ENCODE data around the gene GKN1. TPM values are rescaled to one million over a fixed set of nuclear protein-coding genes. Genes with fewer than 3 reads are reported as not detected.
A peak's percentile ranks its signal among the peaks of the same experiment; 100 is the strongest.

GKN1 gene
- total RNA-seq, 4 donors from 2014 or later: not detected

DNA sequence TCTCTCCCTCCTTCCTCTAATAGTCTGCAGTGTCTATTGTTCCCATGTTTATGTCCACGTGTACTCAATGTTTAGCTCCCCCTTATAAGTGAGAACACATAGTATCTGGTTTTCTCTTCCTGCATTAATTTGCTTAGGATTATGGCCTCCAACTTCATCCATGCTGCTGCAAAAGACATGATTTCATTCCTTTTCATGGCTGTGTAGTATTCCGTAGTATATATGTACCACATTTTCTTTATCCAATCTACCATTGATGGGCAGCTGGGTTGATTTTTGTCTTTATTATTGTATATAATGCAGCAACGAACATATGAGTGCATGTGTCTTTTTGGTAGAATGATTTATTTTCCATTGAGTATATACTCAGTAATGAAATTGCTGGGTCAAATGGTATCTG is 35.5 kb upstream of the GKN1 start:
- Histone ChIP-seq H3K9me3 (no peaks in the 10 kb centered on the region), H3K36me3 (no peaks in the 10 kb centered on the region), H3K27ac (no peak overlapping the region), H3K27me3 (no peaks in the 10 kb centered on the region), H3K4me1 (peaks cover 23% of the 10 kb centered on the region), H3K4me3 (no peak overlapping the region)
- DNase-seq (ENCODE audit: low spot score in 2 of 2): no peak
- 92% methylated on average over 3 of the region's 3 CpGs for WGBS
- TF ChIP-seq EP300 (IDR thresholded peaks at IDR 0.05) (no peak), POLR2AphosphoS5 (IDR thresholded peaks at IDR 0.05) (no peak), POLR2A (IDR thresholded peaks at IDR 0.05) (no peak)
- TF ChIP-seq, protein P1, sequence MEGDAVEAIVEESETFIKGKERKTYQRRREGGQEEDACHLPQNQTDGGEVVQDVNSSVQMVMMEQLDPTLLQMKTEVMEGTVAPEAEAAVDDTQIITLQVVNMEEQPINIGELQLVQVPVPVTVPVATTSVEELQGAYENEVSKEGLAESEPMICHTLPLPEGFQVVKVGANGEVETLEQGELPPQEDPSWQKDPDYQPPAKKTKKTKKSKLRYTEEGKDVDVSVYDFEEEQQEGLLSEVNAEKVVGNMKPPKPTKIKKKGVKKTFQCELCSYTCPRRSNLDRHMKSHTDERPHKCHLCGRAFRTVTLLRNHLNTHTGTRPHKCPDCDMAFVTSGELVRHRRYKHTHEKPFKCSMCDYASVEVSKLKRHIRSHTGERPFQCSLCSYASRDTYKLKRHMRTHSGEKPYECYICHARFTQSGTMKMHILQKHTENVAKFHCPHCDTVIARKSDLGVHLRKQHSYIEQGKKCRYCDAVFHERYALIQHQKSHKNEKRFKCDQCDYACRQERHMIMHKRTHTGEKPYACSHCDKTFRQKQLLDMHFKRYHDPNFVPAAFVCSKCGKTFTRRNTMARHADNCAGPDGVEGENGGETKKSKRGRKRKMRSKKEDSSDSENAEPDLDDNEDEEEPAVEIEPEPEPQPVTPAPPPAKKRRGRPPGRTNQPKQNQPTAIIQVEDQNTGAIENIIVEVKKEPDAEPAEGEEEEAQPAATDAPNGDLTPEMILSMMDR (IDR thresholded peaks at IDR 0.05): no peak

DNA sequence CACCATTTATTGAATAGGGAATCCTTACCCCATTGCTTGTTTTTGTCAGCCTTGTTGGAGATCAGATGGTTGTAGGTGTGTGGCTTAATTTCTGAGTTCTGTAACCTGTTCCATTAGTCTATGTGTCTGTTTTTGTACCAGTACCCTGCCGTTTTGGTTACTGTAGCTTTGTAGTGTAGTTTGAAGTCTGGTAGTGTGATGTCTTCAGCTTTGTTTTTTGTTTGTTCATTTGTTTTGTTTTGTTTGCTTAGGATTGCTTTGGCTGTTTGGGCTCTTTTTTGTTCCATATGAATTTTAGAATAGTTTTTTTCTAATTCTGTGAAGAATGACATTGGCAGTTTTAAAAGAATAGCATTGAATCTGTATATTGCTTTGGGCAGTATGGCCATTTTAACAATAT is 34.5 kb upstream of the GKN1 start:
- 96% methylated on average over 1 of the region's 1 CpG for WGBS

DNA sequence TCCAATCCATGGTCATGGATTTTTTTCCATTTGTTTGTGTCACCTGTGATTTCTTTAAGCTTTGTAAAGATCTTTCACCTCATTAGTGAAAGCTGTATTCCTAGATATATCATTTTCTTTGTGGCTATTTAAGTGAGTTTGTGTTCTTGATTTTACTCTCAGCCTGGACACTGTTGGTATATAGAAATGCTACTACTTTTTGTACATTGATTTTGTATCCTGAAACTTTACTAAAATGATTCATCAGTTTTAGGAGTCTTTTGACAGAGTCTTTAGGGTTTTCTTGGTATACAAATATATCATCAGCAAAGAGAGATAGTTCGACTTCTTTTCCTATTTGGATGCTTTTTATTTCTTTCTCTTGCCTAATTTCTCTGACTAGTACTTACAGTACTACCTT is 34.1 kb upstream of the GKN1 start:
- H3K36me3 ChIP-seq: no peaks in the 10 kb centered on the region
- H3K27ac ChIP-seq: no peak overlapping the region
- WGBS: 87% methylated on average over 1 of the region's 1 CpG

More for the DNA sequence above, 34.5 kb upstream of the GKN1 start:
- H3K27ac ChIP-seq: no peak overlapping the region
- no peak for DNase-seq (ENCODE audit: low spot score in 2 of 2)
- no peaks in the 10 kb centered on the region for H3K9me3 ChIP-seq
- TF ChIP-seq POLR2AphosphoS5 (IDR thresholded peaks at IDR 0.05): no peak
- TF ChIP-seq EP300 (IDR thresholded peaks at IDR 0.05): no peak
- no peak for TF ChIP-seq POLR2A (IDR thresholded peaks at IDR 0.05)
- TF ChIP-seq, protein P1 (IDR thresholded peaks at IDR 0.05): no peak
- no peak overlapping the region for H3K4me3 ChIP-seq
- H3K27me3 ChIP-seq: no peaks in the 10 kb centered on the region
- H3K4me1 ChIP-seq: peaks cover 23% of the 10 kb centered on the region
- H3K36me3 ChIP-seq: no peaks in the 10 kb centered on the region

DNA sequence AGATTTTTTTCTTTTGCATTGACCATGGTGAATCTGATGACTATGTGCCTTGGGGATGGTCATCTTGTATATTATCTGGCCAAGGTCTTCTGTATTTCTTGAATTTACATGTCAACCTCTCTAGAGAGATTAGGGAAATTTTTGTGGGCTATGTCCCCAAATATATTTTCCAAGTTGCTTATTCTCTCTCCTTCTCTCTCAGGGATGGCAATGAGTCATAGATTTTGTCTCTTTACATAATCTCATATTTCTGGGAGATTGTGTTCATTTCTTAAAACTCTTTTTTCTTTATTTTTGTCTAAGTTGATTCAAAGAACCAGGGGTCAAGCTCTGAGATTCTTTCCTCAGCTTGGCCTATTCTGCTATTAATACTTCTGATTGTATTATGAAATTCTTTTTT is 31.6 kb upstream of the GKN1 start:
- no peaks in the 10 kb centered on the region for H3K27me3 ChIP-seq
- TF ChIP-seq, protein P1 (IDR thresholded peaks at IDR 0.05): no peak
- TF ChIP-seq POLR2AphosphoS5 (IDR thresholded peaks at IDR 0.05) (no peak), EP300 (IDR thresholded peaks at IDR 0.05) (no peak), POLR2A (IDR thresholded peaks at IDR 0.05) (no peak)
- no peaks in the 10 kb centered on the region for H3K36me3 ChIP-seq
- H3K27ac ChIP-seq: no peak overlapping the region
- peaks cover 3% of the 10 kb centered on the region for H3K4me1 ChIP-seq
- H3K4me3 ChIP-seq: no peak overlapping the region
- no peak for DNase-seq (ENCODE audit: low spot score in 2 of 2)
- no peaks in the 10 kb centered on the region for H3K9me3 ChIP-seq

More for the DNA sequence above, 34.1 kb upstream of the GKN1 start:
- DNase-seq (ENCODE audit: low spot score in 2 of 2): no peak
- Histone ChIP-seq H3K27me3 (no peaks in the 10 kb centered on the region), H3K4me3 (no peak overlapping the region), H3K9me3 (no peaks in the 10 kb centered on the region), H3K4me1 (peaks cover 22% of the 10 kb centered on the region)
- TF ChIP-seq, protein P1 (IDR thresholded peaks at IDR 0.05): no peak
- TF ChIP-seq POLR2A (IDR thresholded peaks at IDR 0.05): no peak
- no peak for TF ChIP-seq EP300 (IDR thresholded peaks at IDR 0.05)
- TF ChIP-seq POLR2AphosphoS5 (IDR thresholded peaks at IDR 0.05): no peak

DNA sequence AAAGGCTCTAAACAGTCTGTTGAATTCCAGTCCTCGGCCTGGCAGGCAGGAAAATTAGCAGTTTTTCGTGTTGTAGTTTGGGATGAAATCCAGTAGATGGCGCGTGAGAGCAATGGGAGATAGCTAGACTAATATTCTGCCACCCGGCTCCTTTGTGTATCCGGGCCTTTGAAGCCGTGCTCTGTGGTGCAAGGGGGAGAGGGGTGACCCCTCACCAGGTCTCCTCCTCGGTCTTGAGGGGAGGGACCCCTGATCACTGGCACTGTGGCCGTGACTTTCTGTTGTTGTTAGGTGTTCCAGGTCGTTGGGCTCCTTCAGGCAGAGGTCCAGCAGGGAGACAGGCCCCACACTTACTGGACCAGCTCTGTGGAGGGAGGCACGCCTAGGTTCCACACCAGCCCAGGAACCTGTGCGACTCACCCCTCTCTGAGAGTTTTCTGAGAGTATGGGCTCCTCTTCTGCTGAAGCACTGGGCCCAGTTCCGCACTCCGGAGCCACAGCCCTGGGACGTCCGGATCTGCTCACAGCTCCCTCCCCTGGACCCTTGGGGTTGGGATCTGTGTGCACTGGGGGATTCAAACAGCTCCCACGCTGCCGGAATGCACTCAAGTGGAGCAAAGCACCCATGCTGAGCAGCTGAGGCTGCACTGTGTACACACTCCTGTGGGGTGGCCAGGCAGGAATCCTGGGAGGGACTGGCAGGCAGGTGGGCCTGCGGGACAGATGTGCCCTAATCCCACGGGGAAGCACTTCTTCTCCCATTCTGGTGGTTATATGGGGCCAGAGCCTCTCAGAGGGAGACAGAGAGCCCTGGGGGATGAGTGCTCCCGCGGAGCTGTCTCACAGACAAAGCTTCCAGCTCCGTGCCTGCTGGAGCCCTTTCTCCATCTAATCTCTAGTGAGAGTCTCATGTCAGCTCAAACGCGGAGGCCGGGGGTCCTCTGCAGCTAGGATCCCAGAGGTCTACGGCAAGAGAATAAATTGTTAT is 30.6 kb upstream of the GKN1 start:
- WGBS: 43% methylated on average over 14 of the region's 27 CpGs

More for the DNA sequence above, 30.6 kb upstream of the GKN1 start:
- Histone ChIP-seq H3K9me3 (no peaks in the 10 kb centered on the region), H3K27ac (no peak overlapping the region), H3K4me1 (peaks cover 3% of the 10 kb centered on the region), H3K36me3 (no peaks in the 10 kb centered on the region), H3K27me3 (no peaks in the 10 kb centered on the region), H3K4me3 (no peak overlapping the region)
- TF ChIP-seq, protein P1 (IDR thresholded peaks at IDR 0.05): peak; percentile 51 to 79
- TF ChIP-seq POLR2AphosphoS5 (IDR thresholded peaks at IDR 0.05): no peak
- DNase-seq (ENCODE audit: low spot score in 2 of 2): no peak
